Ascending aorta (tissue), 2 donors: Measurements from ENCODE around the gene FHIT. TPM values are rescaled to one million over a fixed set of nuclear protein-coding genes. Genes with fewer than 3 reads are reported as not detected.

Experiments
- DNase-seq, 2 donors: peaks; one replicate each; pipeline ENCODE4 v3.0.0-alpha.2; 2019; ENCODE audit warnings: low spot score in 2 of 2
- H3K27ac ChIP-seq, 2 donors: fragments of 200-600 bp; sonication (generic); one replicate each; pipeline ENCODE4 v1.5.1; 2016 to 2017; ENCODE audit warnings: mild to moderate bottlenecking in 1 of 2
- H3K27me3 ChIP-seq: fragments of 200-600 bp; sonication (generic); one replicate; pipeline ENCODE4 v1.5.1; 2017
- H3K36me3 ChIP-seq, 2 donors: fragments of 200-600 bp; sonication (generic); one replicate each; pipeline ENCODE4 v1.5.1; 2016
- H3K4me1 ChIP-seq, 2 donors: fragments of 200-600 bp; sonication (generic); one replicate each; pipeline ENCODE4 v1.5.1; 2016 to 2017; ENCODE audit warnings: mild to moderate bottlenecking in 1 of 2
- H3K4me3 ChIP-seq, 2 donors: fragments of 200-600 bp; sonication (generic); one replicate each; pipeline ENCODE4 v1.5.1; 2016 to 2017; ENCODE audit warnings: mild to moderate bottlenecking in 1 of 2
- H3K9me3 ChIP-seq, 2 donors: fragments of 200-600 bp; sonication (generic); one replicate each; pipeline ENCODE4 v1.5.1; 2016
- intact Hi-C: fragments of 100-400 bp; cut with DNase I; formaldehyde crosslinking; loops from one replicate; pipeline ENCODE4 v1.15.1; 2023
- total RNA-seq: library from RNA; depleted of rRNA; stranded (reverse); fragments of >200 nt; gene quantifications from one replicate; pipeline ENCODE4 v1.1.0, GENCODE V29; 2016
- TF ChIP-seq, protein P1 (sequence below), 3 experiments: fragments of 200-600 bp in 2 of 3; fragments of 450-650 bp in 1 of 3; sonication (generic) in 2 of 3; IDR thresholded peaks; one replicate each; pipeline ENCODE4 v1.5.1; 2016 to 2019; ENCODE audit warnings: antibody characterized with exemption in 3 of 3, mild to moderate bottlenecking in 1 of 3, moderate library complexity in 1 of 3

FHIT gene
- total RNA-seq, 1 donor from 2014 or later, result 0.21 TPM

DNA sequence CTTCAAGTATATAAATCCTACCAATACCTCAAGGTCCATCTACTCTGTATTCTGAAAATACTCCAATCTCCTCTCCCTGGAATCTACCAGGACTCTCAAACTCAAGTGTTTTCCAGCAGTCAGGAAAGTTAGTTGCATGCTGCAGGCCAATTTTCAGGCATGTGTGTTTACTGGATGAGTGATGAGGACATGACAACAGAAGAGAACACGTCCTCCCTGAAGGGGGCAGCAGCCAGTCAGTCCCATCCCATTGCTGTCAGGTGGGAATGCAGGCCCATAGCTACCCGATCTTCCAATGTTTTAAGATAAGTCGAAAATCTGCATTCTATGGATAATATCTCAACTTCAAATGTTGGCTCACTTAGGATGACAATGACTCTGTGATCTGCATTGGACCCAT lies 496.2 kb downstream of the FHIT start:
- Histone ChIP-seq H3K4me1 (no peaks in the 10 kb centered on the region), H3K9me3 (no peaks in the 10 kb centered on the region), H3K4me3 (no peak overlapping the region), H3K36me3 (no peaks in the 10 kb centered on the region), H3K27ac (no peak overlapping the region), H3K27me3 (no peaks in the 10 kb centered on the region)
- DNase-seq, result no peak
- intact Hi-C loops, result no loop called here
- TF ChIP-seq, protein P1, sequence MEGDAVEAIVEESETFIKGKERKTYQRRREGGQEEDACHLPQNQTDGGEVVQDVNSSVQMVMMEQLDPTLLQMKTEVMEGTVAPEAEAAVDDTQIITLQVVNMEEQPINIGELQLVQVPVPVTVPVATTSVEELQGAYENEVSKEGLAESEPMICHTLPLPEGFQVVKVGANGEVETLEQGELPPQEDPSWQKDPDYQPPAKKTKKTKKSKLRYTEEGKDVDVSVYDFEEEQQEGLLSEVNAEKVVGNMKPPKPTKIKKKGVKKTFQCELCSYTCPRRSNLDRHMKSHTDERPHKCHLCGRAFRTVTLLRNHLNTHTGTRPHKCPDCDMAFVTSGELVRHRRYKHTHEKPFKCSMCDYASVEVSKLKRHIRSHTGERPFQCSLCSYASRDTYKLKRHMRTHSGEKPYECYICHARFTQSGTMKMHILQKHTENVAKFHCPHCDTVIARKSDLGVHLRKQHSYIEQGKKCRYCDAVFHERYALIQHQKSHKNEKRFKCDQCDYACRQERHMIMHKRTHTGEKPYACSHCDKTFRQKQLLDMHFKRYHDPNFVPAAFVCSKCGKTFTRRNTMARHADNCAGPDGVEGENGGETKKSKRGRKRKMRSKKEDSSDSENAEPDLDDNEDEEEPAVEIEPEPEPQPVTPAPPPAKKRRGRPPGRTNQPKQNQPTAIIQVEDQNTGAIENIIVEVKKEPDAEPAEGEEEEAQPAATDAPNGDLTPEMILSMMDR (IDR thresholded peaks at IDR 0.05), result no peak

DNA sequence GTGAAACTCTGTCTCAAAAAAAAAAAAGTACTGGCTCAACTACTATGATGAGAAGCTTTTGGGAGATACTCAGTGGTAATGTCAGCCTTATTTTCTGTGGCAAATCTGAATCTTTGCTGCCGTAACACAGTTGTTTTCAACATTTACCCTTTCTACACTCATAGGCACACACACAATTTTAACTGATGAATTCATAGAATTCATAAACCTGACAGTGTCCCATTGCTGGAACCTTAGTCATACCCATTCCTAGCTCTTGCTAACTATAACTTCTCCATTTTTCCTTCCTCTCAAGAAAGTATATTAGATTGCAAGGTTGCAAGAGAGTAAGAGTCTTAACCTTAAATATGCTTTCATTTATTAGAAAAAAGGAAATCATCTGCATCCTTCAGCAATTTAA lies 496.6 kb downstream of the FHIT start:
- no peak overlapping the region for H3K27ac ChIP-seq
- H3K4me1 ChIP-seq, result no peaks in the 10 kb centered on the region
- H3K4me3 ChIP-seq, result no peak overlapping the region
- no peak for DNase-seq
- H3K27me3 ChIP-seq, result no peaks in the 10 kb centered on the region
- H3K9me3 ChIP-seq, result no peaks in the 10 kb centered on the region
- TF ChIP-seq, protein P1 (IDR thresholded peaks at IDR 0.05), result no peak
- H3K36me3 ChIP-seq, result no peaks in the 10 kb centered on the region
- intact Hi-C loops, result no loop called here

DNA sequence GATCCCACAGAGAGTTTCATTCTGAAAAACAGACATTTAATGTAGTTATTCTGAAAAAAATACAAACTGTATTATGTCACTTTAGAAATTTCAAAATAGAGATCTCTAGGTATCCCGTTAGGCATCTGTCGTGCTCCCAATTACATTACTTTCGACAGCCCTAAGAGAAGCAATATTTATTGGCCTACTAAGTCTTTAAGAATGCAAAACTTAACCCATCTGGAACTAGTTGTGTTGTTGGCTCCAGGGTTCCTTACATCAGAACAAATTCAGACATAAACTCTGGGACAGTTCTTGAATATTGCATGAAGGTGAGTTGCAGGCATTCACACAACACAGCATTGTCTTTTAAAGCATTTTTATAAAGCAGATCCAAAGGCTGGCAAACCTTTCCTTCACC lies 498.4 kb downstream of the FHIT start:
- Histone ChIP-seq H3K4me1 (no peaks in the 10 kb centered on the region), H3K27me3 (no peaks in the 10 kb centered on the region), H3K9me3 (no peaks in the 10 kb centered on the region), H3K36me3 (no peaks in the 10 kb centered on the region), H3K4me3 (no peak overlapping the region), H3K27ac (no peak overlapping the region)
- intact Hi-C loops, result no loop called here
- TF ChIP-seq, protein P1 (IDR thresholded peaks at IDR 0.05), result no peak
- DNase-seq, result no peak

DNA sequence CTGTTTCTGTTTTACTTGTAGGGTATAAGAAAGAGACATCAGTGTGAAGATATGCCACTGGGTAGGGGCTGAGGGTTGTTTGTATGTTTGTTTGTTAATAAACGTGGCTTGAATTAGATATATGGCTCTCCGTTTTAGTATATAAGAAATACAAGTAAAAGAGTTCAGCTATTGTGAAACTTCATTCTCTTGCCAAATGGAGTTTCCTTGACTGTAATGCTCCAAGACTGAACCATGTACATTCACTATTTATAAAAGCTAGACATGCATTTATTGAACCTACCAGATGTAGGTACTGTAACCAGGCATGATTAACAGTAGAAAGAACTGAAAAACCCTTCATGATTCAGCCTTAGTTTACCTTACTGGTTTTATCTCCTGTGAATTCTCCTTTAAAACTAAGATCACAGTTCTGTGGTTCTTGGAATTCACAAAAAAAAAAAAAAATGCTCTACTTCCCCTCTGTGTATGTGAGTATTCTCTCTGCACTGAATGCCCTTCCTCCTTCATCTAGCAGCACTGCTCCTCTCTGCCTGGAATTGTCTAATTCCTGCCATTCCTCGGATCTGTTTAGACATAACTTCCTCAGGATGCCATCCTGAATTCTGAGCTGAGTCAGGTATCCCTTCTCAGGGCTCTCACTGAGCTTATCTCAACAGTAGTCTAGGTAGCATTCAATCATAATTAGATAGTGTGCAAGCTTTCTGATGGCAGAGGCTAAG lies 504.4 kb downstream of the FHIT start:
- Histone ChIP-seq H3K27me3 (no peaks in the 10 kb centered on the region), H3K27ac (no peak overlapping the region), H3K4me1 (peaks cover 0 to 8% of the 10 kb centered on the region in 2 donors), H3K4me3 (no peak overlapping the region), H3K9me3 (no peaks in the 10 kb centered on the region), H3K36me3 (no peaks in the 10 kb centered on the region)
- TF ChIP-seq, protein P1 (IDR thresholded peaks at IDR 0.05), result no peak
- intact Hi-C loops, result loop anchor here (10.0 kb wide), 1 partner anchor 162 kb away; no protein-coding TSS in a partner anchor
- no peak for DNase-seq

DNA sequence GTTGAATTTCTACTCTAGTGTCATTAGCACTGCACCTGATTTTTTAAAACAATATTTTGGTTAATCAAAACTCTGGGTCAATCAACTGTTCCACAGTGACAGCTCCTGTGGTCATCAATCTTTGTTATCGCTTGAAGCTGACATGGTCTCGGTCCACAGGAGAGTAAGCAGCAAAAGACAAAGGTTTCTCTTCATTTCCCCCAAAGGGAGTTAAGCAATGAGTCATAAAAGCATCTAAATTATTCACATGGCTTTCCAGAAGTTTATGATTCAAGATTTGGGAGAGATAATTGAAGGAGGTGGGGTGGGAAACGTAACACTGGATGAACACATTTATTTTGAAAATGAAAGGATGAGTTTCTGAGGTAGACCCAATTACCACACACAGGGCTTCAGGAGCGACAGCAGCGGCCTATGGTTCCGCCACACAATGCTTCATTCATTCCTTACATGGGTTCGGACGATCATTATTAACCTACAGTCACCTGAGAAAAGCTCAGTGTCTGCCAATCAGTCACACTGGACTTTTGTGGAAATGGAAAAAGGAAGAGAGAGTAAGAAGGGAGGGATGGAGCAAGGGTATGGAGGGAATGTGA lies 505.1 kb downstream of the FHIT start:
- intact Hi-C loops, result loop anchor here (10.0 kb wide), 1 partner anchor 161 kb away; no protein-coding TSS in a partner anchor
- Histone ChIP-seq H3K27ac (no peak overlapping the region), H3K9me3 (no peaks in the 10 kb centered on the region), H3K4me1 (peaks cover 0 to 8% of the 10 kb centered on the region in 2 donors), H3K36me3 (no peaks in the 10 kb centered on the region), H3K4me3 (no peak overlapping the region), H3K27me3 (no peaks in the 10 kb centered on the region)
- no peak for DNase-seq
- TF ChIP-seq, protein P1 (IDR thresholded peaks at IDR 0.05), result no peak
